ENCODE results near the gene VRK3. TPM values are rescaled to one million over a fixed set of nuclear protein-coding genes. Genes with fewer than 3 reads are reported as not detected.

The VRK3 gene
- total RNA-seq, 3 donors from 2014 or later = 24.2 to 42.0 (median 40.3) TPM

DNA sequence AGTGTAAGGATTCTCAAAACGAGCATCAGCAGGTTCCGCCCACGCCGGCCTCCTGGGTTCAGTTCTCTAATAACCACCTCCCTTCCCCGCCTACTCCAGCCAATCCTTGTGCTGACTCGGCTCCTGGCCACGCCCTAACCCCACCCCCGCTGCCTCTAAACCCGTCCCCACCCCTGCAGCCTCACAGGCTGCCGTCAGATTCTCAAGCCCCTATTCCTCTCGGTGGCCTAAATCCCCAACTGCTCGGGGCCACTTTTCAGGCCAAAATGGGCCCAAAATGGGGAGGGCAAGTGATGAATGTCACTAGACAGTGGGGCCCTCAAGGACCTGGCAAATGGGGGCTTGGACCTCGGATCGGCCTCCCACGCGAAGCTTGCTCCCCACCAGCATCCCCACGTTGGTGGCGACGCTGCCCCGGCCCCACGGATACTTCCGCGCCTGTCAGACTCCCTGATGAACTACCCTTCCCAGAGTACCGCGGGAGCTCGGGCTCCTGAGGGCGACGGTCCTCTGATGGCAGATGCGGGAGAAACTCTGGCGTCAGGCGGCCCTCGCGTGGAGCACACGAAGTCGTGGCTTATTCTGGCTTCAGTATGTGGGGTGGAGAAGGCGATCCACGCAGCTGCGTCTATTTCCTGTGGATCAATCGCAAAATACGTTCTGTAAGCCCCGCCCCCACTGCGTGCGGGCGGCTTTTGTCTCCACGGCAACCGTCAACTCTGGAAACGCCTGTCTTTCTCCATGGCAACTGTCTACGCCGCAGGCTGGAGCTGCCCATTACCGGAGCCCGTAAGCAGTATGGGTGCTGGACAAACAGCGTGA lies 25.4 kb upstream of the VRK3 start:
- Histone ChIP-seq H3K4me3 (peak overlapping the region; percentile 46 to 65 (median 60)), H3K9me3 (peaks cover 18 to 25% of the 10 kb centered on the region in 2 donors), H3K4me1 (no peaks in the 10 kb centered on the region), H3K27ac (peak overlapping the region; percentile 76 to 80), H3K27me3 (no peaks in the 10 kb centered on the region), H3K36me3 (peaks cover 3% of the 10 kb centered on the region)
- intact Hi-C loops (cut with DNase I; ENCODE audit: low total_unique reads) = no loop called here
- DNase-seq (ENCODE audit: low spot score in 2 of 2) = peak; percentile 76 to 78
- TF ChIP-seq POLR2A (IDR thresholded peaks at IDR 0.05) = no peak
- TF ChIP-seq POLR2AphosphoS5 (IDR thresholded peaks at IDR 0.05) = peak in 1 of 3 donors; percentile 37
- TF ChIP-seq, protein P1, sequence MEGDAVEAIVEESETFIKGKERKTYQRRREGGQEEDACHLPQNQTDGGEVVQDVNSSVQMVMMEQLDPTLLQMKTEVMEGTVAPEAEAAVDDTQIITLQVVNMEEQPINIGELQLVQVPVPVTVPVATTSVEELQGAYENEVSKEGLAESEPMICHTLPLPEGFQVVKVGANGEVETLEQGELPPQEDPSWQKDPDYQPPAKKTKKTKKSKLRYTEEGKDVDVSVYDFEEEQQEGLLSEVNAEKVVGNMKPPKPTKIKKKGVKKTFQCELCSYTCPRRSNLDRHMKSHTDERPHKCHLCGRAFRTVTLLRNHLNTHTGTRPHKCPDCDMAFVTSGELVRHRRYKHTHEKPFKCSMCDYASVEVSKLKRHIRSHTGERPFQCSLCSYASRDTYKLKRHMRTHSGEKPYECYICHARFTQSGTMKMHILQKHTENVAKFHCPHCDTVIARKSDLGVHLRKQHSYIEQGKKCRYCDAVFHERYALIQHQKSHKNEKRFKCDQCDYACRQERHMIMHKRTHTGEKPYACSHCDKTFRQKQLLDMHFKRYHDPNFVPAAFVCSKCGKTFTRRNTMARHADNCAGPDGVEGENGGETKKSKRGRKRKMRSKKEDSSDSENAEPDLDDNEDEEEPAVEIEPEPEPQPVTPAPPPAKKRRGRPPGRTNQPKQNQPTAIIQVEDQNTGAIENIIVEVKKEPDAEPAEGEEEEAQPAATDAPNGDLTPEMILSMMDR (IDR thresholded peaks at IDR 0.05) = no peak

DNA sequence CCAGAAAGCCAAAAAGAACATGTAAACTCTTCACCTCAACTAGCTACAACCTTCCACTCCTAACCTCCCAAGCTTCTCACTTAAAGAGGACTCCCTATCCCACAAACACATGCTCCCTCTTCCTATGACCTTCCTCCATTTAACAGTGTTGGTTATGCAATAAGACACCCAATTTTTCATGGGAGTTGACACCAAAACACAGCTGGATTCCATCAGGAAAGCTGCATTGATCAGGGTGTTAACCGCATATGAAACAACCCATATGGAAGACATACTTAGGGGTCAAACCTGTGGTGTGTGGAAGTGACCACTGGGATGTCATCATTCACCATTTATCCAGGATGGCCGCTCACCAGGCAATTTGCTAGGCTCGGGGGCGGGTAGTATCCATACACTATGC lies 22.5 kb upstream of the VRK3 start:
- H3K27ac ChIP-seq = no peak overlapping the region
- intact Hi-C loops (cut with DNase I; ENCODE audit: low total_unique reads) = no loop called here
- no peaks in the 10 kb centered on the region for H3K27me3 ChIP-seq
- H3K4me3 ChIP-seq = no peak overlapping the region
- peaks cover 20% of the 10 kb centered on the region for H3K36me3 ChIP-seq
- TF ChIP-seq, protein P1 (IDR thresholded peaks at IDR 0.05) = no peak
- TF ChIP-seq POLR2A (IDR thresholded peaks at IDR 0.05) (no peak), POLR2AphosphoS5 (IDR thresholded peaks at IDR 0.05) (no peak)
- no peak for DNase-seq (ENCODE audit: low spot score in 2 of 2)
- no peaks in the 10 kb centered on the region for H3K4me1 ChIP-seq
- H3K9me3 ChIP-seq = peaks cover 42 to 49% of the 10 kb centered on the region in 2 donors

DNA sequence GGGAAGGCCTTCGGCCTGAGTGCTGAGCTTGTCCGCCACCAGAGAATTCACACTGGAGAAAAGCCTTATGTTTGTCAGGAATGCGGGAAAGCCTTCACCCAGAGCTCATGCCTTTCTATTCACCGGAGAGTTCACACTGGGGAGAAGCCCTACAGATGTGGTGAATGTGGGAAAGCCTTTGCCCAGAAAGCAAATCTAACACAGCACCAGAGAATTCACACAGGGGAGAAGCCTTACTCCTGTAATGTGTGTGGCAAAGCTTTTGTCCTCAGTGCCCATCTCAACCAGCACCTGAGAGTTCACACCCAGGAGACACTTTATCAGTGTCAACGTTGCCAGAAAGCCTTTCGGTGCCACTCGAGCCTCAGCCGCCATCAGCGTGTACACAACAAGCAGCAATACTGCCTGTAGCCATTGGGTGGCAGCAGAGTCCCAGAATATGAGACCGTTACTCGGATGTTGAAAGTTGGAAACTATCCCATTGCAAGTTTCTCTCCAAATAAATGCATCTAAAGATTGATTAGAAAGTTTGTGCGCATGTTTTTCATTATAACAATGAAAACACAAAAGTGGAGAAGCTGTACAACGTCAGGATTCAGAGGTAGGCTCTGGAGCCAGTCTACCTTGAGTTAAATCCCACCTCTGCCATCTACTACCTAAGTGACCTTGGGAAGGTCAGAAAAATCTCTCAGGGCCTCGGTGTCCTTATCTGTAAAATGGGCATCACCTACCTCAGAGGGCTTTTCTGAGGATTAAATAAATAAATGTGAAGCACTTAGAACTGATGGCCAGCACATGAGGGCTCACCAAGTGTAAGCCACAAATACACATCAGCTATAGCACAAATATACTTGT lies 21.7 kb upstream of the VRK3 start:
- peaks cover 24% of the 10 kb centered on the region for H3K36me3 ChIP-seq
- DNase-seq (ENCODE audit: low spot score in 2 of 2) = peak in 1 of 2 donors; percentile 24
- intact Hi-C loops (cut with DNase I; ENCODE audit: low total_unique reads) = no loop called here

DNA sequence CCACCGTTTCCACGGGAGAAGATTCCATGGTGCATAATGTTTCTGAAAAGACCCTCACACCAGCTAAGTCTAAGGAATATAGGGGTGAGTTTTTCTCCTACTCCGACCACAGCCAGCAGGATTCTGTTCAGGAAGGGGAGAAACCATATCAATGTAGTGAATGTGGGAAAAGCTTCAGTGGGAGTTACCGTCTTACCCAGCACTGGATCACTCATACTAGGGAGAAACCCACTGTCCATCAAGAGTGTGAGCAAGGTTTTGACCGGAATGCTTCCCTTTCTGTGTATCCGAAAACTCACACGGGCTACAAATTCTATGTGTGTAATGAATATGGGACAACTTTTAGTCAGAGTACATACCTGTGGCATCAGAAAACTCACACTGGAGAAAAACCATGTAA lies 19.8 kb upstream of the VRK3 start:
- no peak overlapping the region for H3K27ac ChIP-seq
- TF ChIP-seq, protein P1 (IDR thresholded peaks at IDR 0.05) = no peak
- no peak for TF ChIP-seq POLR2A (IDR thresholded peaks at IDR 0.05)
- no peak for TF ChIP-seq POLR2AphosphoS5 (IDR thresholded peaks at IDR 0.05)
- H3K27me3 ChIP-seq = no peaks in the 10 kb centered on the region
- intact Hi-C loops (cut with DNase I; ENCODE audit: low total_unique reads) = no loop called here
- no peak for DNase-seq (ENCODE audit: low spot score in 2 of 2)
- no peak overlapping the region for H3K4me3 ChIP-seq
- H3K4me1 ChIP-seq = no peaks in the 10 kb centered on the region
- H3K36me3 ChIP-seq = peaks cover 40% of the 10 kb centered on the region
- peaks cover 42 to 47% of the 10 kb centered on the region in 2 donors for H3K9me3 ChIP-seq

More for the DNA sequence above, 21.7 kb upstream of the VRK3 start:
- H3K4me1 ChIP-seq = no peaks in the 10 kb centered on the region
- TF ChIP-seq POLR2A (IDR thresholded peaks at IDR 0.05) (no peak), POLR2AphosphoS5 (IDR thresholded peaks at IDR 0.05) (no peak)
- TF ChIP-seq, protein P1 (IDR thresholded peaks at IDR 0.05) = peak; percentile 18 to 53 (median 46)
- H3K27ac ChIP-seq = no peak overlapping the region
- no peak overlapping the region for H3K4me3 ChIP-seq
- H3K9me3 ChIP-seq = peaks cover 42 to 53% of the 10 kb centered on the region in 2 donors
- no peaks in the 10 kb centered on the region for H3K27me3 ChIP-seq
